ENCODE data around the gene ARSI. TPM values are rescaled to one million over a fixed set of nuclear protein-coding genes. Genes with fewer than 3 reads are reported as not detected.

ARSI gene
- total RNA-seq, 2 experiments from 2014 or later, result not detected

DNA sequence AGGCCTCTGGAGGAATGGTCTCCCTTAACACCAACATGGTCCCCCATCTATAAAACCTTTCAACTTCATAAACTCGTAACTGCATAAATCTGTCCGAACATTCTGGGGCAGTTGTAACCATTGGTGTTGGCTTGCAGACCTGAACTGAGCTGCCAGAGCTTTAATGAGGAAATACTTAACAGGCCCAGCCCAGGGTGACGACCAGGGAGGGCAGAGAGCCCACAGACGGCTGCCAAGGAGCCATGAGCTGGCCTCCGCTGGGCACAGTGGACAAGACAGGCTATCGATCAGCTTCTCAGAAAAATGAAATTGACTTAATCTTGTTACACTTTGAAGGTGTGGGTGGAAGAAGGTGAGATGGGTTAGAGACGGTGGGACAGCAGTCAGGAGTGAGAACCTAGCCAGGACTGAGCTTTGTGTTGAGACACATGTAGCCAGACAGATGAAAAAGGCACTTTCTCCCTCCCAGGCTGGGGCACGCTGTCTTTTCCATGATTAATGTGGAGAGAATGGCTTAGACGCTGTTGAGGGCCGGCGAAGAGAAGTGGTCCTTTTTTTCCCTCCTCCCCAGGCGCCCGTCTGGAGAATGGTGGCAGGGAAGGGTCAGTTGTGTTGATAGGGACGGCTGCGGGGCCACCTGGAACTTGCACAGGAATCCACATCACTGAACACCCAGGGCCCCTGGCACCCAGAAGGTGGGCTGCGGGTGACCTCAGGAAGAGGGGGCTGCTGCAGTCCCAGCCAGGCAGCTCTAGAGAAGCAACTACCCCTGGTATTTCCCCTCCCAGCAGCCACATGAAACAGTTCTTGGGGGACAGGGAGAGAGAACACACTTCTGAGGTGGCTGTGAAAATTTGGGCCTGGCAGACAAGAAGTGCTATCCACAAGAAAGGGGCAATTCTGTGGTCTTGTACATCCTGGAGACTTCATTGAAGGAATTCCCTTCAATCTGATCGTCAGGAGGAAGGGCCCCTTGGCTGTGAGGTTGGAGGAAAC, 27.5 kb upstream of the ARSI start:
- Histone ChIP-seq H2AFZ (ENCODE audit: low read length) (no peak overlapping the region), H3K79me2 (ENCODE audit: insufficient read depth, low read depth, low read length) (no peaks in the 10 kb centered on the region), H3K36me3 (ENCODE audit: insufficient read depth, low read length) (no peaks in the 10 kb centered on the region), H3K4me3 (ENCODE audit: low read depth, low read length, poor library complexity, severe bottlenecking) (no peak overlapping the region), H3K27ac (ENCODE audit: low read depth, low read length, poor library complexity, severe bottlenecking) (no peak overlapping the region), H3K9me3 (ENCODE audit: low read length) (no peaks in the 10 kb centered on the region), H3K9me2 (ENCODE audit: insufficient read depth, low read length) (no peaks in the 10 kb centered on the region), H3K4me1 (ENCODE audit: insufficient read depth, low read length, poor library complexity, severe bottlenecking) (no peaks in the 10 kb centered on the region), H3K4me2 (ENCODE audit: low read length) (no peak overlapping the region), H4K20me1 (ENCODE audit: insufficient read depth, low read length) (no peaks in the 10 kb centered on the region)
- TF ChIP-seq, protein P1, sequence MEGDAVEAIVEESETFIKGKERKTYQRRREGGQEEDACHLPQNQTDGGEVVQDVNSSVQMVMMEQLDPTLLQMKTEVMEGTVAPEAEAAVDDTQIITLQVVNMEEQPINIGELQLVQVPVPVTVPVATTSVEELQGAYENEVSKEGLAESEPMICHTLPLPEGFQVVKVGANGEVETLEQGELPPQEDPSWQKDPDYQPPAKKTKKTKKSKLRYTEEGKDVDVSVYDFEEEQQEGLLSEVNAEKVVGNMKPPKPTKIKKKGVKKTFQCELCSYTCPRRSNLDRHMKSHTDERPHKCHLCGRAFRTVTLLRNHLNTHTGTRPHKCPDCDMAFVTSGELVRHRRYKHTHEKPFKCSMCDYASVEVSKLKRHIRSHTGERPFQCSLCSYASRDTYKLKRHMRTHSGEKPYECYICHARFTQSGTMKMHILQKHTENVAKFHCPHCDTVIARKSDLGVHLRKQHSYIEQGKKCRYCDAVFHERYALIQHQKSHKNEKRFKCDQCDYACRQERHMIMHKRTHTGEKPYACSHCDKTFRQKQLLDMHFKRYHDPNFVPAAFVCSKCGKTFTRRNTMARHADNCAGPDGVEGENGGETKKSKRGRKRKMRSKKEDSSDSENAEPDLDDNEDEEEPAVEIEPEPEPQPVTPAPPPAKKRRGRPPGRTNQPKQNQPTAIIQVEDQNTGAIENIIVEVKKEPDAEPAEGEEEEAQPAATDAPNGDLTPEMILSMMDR (conservative IDR thresholded peaks at IDR 0.05; ENCODE audit: low read length), result no peak
- TF ChIP-seq EZH2phosphoT487 (IDR thresholded peaks at IDR 0.05; ENCODE audit: borderline replicate concordance, low read depth, low read length), result no peak
- intact Hi-C loops (cut with micrococcal nuclease; ENCODE audit: unreplicated experiment), result no loop called here
- no peak for DNase-seq (ENCODE audit: low spot score)
- ChIA-PET POLR2A (no interaction called here), CTCF (ENCODE audit: unreplicated experiment) (no interaction called here)
- no TSS peak for BruUV-seq (replicated peaks)

DNA sequence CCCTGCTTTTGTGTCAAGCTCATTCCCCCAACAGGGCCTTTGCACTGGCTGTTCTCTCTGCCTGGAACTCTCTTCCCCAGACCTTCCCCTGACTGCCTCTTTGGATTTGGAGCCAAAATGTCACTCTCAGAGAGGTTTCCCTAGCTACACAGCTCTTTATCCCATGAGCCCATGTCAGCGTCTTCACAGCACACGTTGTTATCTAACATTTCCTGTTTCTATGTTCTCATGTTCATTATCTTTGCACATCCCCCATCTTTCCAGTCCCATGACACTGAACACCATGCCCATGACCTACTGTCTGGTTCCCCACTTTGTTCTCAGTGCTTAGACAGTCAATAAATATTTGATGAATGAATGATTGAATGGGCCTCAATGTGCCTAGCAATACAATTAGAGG, 26.3 kb upstream of the ARSI start:
- no TSS peak for BruUV-seq (replicated peaks)
- CTCF ChIA-PET (ENCODE audit: unreplicated experiment), result no interaction called here
- H3K4me2 ChIP-seq (ENCODE audit: low read length), result no peak overlapping the region

More for the DNA sequence above, 26.3 kb upstream of the ARSI start:
- Histone ChIP-seq H3K4me1 (ENCODE audit: insufficient read depth, low read length, poor library complexity, severe bottlenecking) (no peaks in the 10 kb centered on the region), H2AFZ (ENCODE audit: low read length) (no peak overlapping the region), H3K4me3 (ENCODE audit: low read depth, low read length, poor library complexity, severe bottlenecking) (no peak overlapping the region), H3K27ac (ENCODE audit: low read depth, low read length, poor library complexity, severe bottlenecking) (no peak overlapping the region), H3K79me2 (ENCODE audit: insufficient read depth, low read depth, low read length) (no peaks in the 10 kb centered on the region), H3K9me2 (ENCODE audit: insufficient read depth, low read length) (no peaks in the 10 kb centered on the region), H3K36me3 (ENCODE audit: insufficient read depth, low read length) (no peaks in the 10 kb centered on the region), H4K20me1 (ENCODE audit: insufficient read depth, low read length) (no peaks in the 10 kb centered on the region), H3K9me3 (ENCODE audit: low read length) (no peaks in the 10 kb centered on the region)
- no peak for DNase-seq (ENCODE audit: low spot score)
- POLR2A ChIA-PET, result interaction anchor here (0.6 kb wide), 1 partner anchor 202 kb away, joined by 4 read pairs; no protein-coding TSS in a partner anchor
- intact Hi-C loops (cut with micrococcal nuclease; ENCODE audit: unreplicated experiment), result no loop called here
- TF ChIP-seq, protein P1 (conservative IDR thresholded peaks at IDR 0.05; ENCODE audit: low read length), result no peak
- no peak for TF ChIP-seq EZH2phosphoT487 (IDR thresholded peaks at IDR 0.05; ENCODE audit: borderline replicate concordance, low read depth, low read length)

All from OCI-LY7 (cell line).